ENCODE data around the gene NCOA4.

DNA sequence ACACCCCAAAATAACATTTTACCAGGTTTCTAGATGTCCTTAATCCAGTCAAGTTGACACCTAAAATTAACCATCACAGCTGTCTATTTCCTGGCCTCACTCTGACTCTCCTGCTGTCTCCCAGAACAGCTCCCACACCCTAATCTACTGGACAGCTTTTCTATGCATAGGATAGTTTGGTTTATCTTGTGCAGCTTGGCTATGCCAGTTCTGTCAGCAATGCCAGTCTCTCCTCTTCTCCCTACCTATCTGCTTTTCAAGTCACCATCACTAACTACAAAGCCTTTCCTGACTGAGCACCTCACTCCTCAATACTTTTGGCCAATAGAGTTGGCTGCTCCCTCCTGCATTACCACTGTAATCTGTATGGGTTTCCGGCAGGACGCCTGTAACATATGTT, 5.0 kb downstream of the NCOA4 start:
- no peak for TF ChIP-seq EZH2 (IDR thresholded peaks at IDR 0.05; ENCODE audit: borderline replicate concordance, low read length)
- TF ChIP-seq, protein P1, sequence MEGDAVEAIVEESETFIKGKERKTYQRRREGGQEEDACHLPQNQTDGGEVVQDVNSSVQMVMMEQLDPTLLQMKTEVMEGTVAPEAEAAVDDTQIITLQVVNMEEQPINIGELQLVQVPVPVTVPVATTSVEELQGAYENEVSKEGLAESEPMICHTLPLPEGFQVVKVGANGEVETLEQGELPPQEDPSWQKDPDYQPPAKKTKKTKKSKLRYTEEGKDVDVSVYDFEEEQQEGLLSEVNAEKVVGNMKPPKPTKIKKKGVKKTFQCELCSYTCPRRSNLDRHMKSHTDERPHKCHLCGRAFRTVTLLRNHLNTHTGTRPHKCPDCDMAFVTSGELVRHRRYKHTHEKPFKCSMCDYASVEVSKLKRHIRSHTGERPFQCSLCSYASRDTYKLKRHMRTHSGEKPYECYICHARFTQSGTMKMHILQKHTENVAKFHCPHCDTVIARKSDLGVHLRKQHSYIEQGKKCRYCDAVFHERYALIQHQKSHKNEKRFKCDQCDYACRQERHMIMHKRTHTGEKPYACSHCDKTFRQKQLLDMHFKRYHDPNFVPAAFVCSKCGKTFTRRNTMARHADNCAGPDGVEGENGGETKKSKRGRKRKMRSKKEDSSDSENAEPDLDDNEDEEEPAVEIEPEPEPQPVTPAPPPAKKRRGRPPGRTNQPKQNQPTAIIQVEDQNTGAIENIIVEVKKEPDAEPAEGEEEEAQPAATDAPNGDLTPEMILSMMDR (conservative IDR thresholded peaks at IDR 0.05 in 1 of 2, IDR thresholded peaks at IDR 0.05 in 1 of 2; ENCODE audit: extremely low read depth in 1 of 2, insufficient read depth in 1 of 2, low read depth in 1 of 2, low read length in 2 of 2), result no peak

All from mammary epithelial cell (primary cell).